Transverse colon (tissue), 4 donors: ENCODE data around the gene CCNF.

Experiments used
- EP300 ChIP-seq: sonication (generic); formaldehyde crosslinking; IDR thresholded peaks from one replicate; pipeline ENCODE4 v1.6.1; 2017; ENCODE audit warnings: antibody characterized with exemption, low read depth
- POLR2A ChIP-seq: fragments of 450-650 bp; IDR thresholded peaks from one replicate; pipeline ENCODE4 v1.6.1; 2016; ENCODE audit warnings: antibody characterized with exemption, mild to moderate bottlenecking, moderate library complexity
- POLR2AphosphoS5 ChIP-seq, 3 donors: sonication (generic); formaldehyde crosslinking; IDR thresholded peaks; one replicate each; pipeline ENCODE4 v1.6.1; 2016; ENCODE audit warnings: antibody characterized with exemption in 3 of 3
- TF ChIP-seq, protein P1 (sequence below), 5 experiments: fragments of 200-600 bp in 3 of 5; fragments of 450-650 bp in 2 of 5; sonication (generic) in 3 of 5; IDR thresholded peaks; 1 replicate in 2 of 5; 2 replicates in 3 of 5; pipeline ENCODE4 v1.5.1; 2016 to 2017; ENCODE audit warnings: antibody characterized with exemption in 5 of 5, inconsistent platforms in 3 of 5, mild to moderate bottlenecking in 2 of 5, moderate library complexity in 1 of 5

- TF ChIP-seq, protein P1, sequence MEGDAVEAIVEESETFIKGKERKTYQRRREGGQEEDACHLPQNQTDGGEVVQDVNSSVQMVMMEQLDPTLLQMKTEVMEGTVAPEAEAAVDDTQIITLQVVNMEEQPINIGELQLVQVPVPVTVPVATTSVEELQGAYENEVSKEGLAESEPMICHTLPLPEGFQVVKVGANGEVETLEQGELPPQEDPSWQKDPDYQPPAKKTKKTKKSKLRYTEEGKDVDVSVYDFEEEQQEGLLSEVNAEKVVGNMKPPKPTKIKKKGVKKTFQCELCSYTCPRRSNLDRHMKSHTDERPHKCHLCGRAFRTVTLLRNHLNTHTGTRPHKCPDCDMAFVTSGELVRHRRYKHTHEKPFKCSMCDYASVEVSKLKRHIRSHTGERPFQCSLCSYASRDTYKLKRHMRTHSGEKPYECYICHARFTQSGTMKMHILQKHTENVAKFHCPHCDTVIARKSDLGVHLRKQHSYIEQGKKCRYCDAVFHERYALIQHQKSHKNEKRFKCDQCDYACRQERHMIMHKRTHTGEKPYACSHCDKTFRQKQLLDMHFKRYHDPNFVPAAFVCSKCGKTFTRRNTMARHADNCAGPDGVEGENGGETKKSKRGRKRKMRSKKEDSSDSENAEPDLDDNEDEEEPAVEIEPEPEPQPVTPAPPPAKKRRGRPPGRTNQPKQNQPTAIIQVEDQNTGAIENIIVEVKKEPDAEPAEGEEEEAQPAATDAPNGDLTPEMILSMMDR (IDR thresholded peaks at IDR 0.05), result no peak
- TF ChIP-seq POLR2AphosphoS5 (IDR thresholded peaks at IDR 0.05) (no peak), POLR2A (no peak), EP300 (no peak)
Observed at GRCh38 chr16:2404099-2404498, 25.1 kb upstream of the CCNF start.
